Breast epithelium (tissue), 4 donors: ENCODE results near the gene CCND1. TPM values are rescaled to one million over a fixed set of nuclear protein-coding genes. Genes with fewer than 3 reads are reported as not detected.

ENCODE experiments used
- DNase-seq, 2 donors: peaks; one replicate each; pipeline ENCODE4 v3.0.0-alpha.2; 2019; ENCODE audit warnings: low spot score in 2 of 2
- H3K27ac ChIP-seq, 2 donors: fragments of 200-600 bp; sonication (generic) in 1 of 2; one replicate each; pipeline ENCODE4 v1.5.1; 2016 to 2019; ENCODE audit warnings: mild to moderate bottlenecking in 1 of 2
- H3K27me3 ChIP-seq, 2 donors: fragments of 200-600 bp; sonication (generic) in 1 of 2; one replicate each; pipeline versions ENCODE4 v1.5.1 to v1.6.0; 2017 to 2019; ENCODE audit warnings: control low read depth in 1 of 2, mild to moderate bottlenecking in 1 of 2
- H3K36me3 ChIP-seq: fragments of 200-600 bp; one replicate; pipeline ENCODE4 v1.5.1; 2019
- H3K4me1 ChIP-seq, 2 donors: fragments of 200-600 bp; sonication (generic); one replicate each; pipeline ENCODE4 v1.5.1; 2016 to 2019; ENCODE audit warnings: control low read depth in 1 of 2
- H3K4me3 ChIP-seq, 3 donors: fragments of 200-600 bp; sonication (generic); 1 replicate in 2 of 3; 2 replicates in 1 of 3; pipeline ENCODE4 v1.5.1; 2016 to 2019; ENCODE audit warnings: mild to moderate bottlenecking in 3 of 3, moderate library complexity in 2 of 3
- H3K9me3 ChIP-seq, 2 donors: fragments of 200-600 bp; sonication (generic) in 1 of 2; one replicate each; pipeline ENCODE4 v1.5.1; 2016 to 2019; ENCODE audit warnings: control low read depth in 1 of 2
- POLR2A ChIP-seq: fragments of 450-650 bp; IDR thresholded peaks from one replicate; pipeline ENCODE4 v1.6.1; 2016; ENCODE audit warnings: antibody characterized with exemption, mild to moderate bottlenecking, moderate library complexity
- POLR2AphosphoS5 ChIP-seq, 3 donors: sonication (generic); formaldehyde crosslinking; IDR thresholded peaks; one replicate each; pipeline ENCODE4 v1.6.1; 2017; ENCODE audit warnings: antibody characterized with exemption in 3 of 3
- intact Hi-C: fragments of 100-400 bp; cut with DNase I; formaldehyde crosslinking; loops from one replicate; pipeline ENCODE4 v1.15.1; 2023; ENCODE audit warnings: low total_unique reads
- total RNA-seq, 3 donors: library from RNA; depleted of rRNA; stranded (reverse); fragments of >200 nt; gene quantifications; one replicate each; pipeline ENCODE4 v1.1.0, GENCODE V29; 2016
- TF ChIP-seq, protein P1 (sequence below), 3 donors: fragments of 450-650 bp; IDR thresholded peaks; one replicate each; pipeline ENCODE4 v1.5.1; 2016 to 2017; ENCODE audit warnings: antibody characterized with exemption in 3 of 3, mild to moderate bottlenecking in 3 of 3, moderate library complexity in 3 of 3

Gene CCND1
- total RNA-seq, 3 donors from 2014 or later = 42.3 to 199 (median 99.0) TPM

DNA sequence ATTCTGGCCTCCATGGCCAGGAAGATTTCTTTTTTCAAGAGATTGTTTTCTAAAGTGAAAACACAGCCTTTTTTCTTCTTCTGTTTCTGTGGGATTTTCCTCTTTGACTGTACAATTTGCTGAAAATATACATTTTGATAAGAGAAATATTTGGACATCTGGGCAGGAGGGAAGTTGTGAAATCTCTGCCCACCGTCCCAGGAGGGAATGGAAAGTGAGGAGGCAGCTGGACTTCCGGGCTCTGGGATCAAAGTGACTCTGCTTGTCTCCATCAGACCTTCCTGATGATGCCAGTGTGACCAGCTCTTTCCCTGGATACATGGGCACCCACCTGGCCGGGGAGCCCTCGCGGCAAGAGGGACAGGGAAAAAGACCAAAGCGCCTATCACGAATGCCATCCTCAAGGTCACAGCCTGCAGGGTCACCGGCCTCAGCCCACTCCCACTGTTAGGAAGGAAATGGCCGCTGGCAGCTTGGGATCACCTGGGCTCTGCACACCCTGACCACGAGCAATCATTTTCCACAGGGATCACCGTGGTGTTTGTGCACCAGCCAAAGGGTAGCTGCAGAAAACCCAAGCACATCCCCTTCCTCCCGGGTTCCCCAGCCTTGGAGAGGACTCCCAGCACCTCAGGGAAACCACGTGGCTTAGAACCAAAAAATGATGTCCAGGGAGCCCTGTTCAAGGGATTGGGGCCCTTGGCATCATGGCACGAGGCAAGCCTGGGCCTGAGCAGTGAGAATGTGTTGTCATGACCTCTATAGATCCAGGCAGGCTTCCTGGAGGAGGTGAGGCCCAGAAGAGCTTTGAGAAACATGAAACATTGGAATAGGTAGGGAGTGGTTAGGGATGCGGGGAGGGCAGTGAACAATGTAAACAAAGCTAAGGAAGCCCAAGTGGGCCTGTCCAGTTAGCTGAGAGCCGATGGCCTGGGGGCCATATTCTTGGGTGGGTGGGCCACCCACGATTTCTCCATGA is 29.1 kb upstream of the CCND1 start:
- Histone ChIP-seq H3K9me3 (peaks cover 18 to 31% of the 10 kb centered on the region in 2 donors), H3K4me1 (no peaks in the 10 kb centered on the region), H3K27me3 (no peaks in the 10 kb centered on the region), H3K36me3 (no peaks in the 10 kb centered on the region), H3K27ac (no peak overlapping the region), H3K4me3 (no peak overlapping the region)
- intact Hi-C loops = no loop called here
- TF ChIP-seq POLR2AphosphoS5 (IDR thresholded peaks at IDR 0.05) (no peak), POLR2A (no peak)
- TF ChIP-seq, protein P1, sequence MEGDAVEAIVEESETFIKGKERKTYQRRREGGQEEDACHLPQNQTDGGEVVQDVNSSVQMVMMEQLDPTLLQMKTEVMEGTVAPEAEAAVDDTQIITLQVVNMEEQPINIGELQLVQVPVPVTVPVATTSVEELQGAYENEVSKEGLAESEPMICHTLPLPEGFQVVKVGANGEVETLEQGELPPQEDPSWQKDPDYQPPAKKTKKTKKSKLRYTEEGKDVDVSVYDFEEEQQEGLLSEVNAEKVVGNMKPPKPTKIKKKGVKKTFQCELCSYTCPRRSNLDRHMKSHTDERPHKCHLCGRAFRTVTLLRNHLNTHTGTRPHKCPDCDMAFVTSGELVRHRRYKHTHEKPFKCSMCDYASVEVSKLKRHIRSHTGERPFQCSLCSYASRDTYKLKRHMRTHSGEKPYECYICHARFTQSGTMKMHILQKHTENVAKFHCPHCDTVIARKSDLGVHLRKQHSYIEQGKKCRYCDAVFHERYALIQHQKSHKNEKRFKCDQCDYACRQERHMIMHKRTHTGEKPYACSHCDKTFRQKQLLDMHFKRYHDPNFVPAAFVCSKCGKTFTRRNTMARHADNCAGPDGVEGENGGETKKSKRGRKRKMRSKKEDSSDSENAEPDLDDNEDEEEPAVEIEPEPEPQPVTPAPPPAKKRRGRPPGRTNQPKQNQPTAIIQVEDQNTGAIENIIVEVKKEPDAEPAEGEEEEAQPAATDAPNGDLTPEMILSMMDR (IDR thresholded peaks at IDR 0.05) = no peak
- DNase-seq = no peak

DNA sequence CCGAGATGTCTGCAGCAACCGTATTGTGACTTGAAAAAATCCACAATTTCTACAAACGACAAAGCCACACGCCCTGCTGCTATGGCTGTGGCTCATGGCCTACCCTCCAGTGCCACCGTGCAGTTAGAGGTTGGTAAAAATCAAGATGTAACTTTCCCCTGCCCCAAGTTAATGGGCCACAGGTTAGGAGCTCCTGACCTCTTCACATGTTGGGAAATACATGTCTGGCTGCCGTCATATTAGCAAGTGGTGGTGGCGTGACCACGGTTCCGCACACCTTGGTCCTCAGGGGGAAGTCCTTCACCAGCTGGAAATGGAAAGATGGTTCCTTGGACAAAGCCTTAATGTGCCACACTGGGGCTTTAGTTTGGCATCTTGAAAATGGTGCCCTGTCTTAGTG is 27.4 kb upstream of the CCND1 start:
- no peak overlapping the region for H3K4me3 ChIP-seq
- peaks cover 18 to 23% of the 10 kb centered on the region in 2 donors for H3K9me3 ChIP-seq
- intact Hi-C loops = no loop called here
- H3K27me3 ChIP-seq = no peaks in the 10 kb centered on the region
- DNase-seq = no peak
- H3K4me1 ChIP-seq = no peaks in the 10 kb centered on the region
- no peaks in the 10 kb centered on the region for H3K36me3 ChIP-seq
- no peak overlapping the region for H3K27ac ChIP-seq
- TF ChIP-seq, protein P1 (IDR thresholded peaks at IDR 0.05) = no peak
- no peak for TF ChIP-seq POLR2AphosphoS5 (IDR thresholded peaks at IDR 0.05)
- no peak for TF ChIP-seq POLR2A

DNA sequence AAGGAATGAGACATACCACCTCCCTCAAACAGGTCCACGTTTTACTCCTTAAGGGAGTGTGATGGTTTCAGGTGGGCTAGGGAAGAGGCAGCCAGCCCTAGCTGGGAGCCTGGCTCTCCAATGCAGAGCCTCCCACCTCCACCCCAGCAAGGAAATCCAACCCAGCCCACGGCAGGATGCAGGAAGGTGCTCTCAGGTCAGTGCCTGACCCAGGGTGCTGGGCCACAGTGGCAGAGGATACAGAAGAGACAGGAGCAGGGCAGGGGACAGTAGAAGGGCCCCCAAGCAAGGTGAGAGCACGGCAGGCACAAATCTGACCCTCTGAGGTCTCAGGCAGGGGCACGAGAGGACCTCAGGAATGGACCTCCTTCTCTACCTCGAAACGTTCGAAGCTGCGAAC is 26.9 kb upstream of the CCND1 start:
- H3K4me1 ChIP-seq = no peaks in the 10 kb centered on the region
- no peak overlapping the region for H3K4me3 ChIP-seq
- intact Hi-C loops = no loop called here
- TF ChIP-seq POLR2A (no peak), POLR2AphosphoS5 (IDR thresholded peaks at IDR 0.05) (no peak)
- TF ChIP-seq, protein P1 (IDR thresholded peaks at IDR 0.05) = no peak
- no peaks in the 10 kb centered on the region for H3K27me3 ChIP-seq
- no peak for DNase-seq
- H3K36me3 ChIP-seq = no peaks in the 10 kb centered on the region
- no peak overlapping the region for H3K27ac ChIP-seq
- H3K9me3 ChIP-seq = peaks cover 17 to 19% of the 10 kb centered on the region in 2 donors

DNA sequence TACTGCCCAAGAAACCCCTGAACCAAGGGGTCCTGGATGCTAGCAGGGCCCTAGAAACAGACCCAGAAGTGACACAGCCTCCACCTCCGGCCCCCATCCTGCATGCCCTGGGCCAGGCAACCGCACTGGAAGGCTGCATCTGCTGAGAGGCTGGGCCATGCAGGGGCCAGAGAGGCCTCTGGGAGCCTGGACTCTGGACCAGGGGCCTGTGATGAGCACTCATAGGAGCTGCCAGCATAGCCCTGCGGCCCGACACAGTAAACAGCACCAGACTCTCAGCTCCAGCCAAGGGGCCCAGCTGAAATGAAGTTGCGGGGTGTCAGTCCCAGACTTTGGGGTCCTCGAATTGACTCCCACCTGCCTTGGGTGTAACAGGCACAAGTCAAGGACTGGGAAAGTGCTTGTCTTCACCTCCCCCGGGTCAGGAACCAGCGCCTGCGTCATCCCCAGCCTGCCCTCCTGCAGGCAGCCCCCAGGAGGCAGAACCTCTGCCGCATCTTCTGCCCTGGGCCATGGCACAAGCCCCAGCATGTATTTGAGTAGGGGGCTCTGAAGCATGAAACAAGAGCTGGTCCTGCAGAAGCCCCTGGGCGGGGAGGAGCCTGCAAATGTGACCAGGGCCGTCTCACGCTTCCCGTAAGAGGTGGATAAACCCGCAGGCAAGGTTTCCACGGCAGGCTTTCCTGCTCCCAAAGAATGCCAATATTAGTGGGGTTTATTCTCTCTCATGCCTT is 25.2 kb upstream of the CCND1 start:
- Histone ChIP-seq H3K4me3 (no peak overlapping the region), H3K27me3 (no peaks in the 10 kb centered on the region), H3K27ac (no peak overlapping the region), H3K9me3 (peaks cover 3 to 5% of the 10 kb centered on the region in 2 donors), H3K4me1 (no peaks in the 10 kb centered on the region), H3K36me3 (no peaks in the 10 kb centered on the region)
- TF ChIP-seq POLR2AphosphoS5 (IDR thresholded peaks at IDR 0.05) (no peak), POLR2A (no peak)
- TF ChIP-seq, protein P1 (IDR thresholded peaks at IDR 0.05) = no peak
- no peak for DNase-seq
- intact Hi-C loops = no loop called here

DNA sequence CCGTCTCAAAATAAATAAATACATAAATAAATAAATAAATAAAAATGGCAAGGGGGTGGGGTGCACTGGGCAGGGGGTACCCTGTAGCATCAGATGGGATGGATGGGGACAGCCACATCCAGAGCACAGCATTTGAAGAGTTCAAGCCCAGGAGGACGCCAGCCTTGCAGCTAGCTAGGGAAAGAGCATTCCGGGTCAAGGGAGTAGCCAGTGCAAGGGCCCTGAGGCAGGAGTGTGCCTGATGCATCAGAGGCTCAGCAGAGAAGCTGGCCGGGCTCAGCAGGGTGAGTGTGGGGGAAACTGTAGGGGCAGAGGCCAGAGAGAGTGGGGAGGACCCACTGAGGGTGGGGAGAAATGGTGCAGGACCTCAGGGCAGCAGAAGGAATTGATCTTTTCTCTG is 23.7 kb upstream of the CCND1 start:
- Histone ChIP-seq H3K9me3 (no peaks in the 10 kb centered on the region), H3K4me3 (no peak overlapping the region), H3K4me1 (no peaks in the 10 kb centered on the region), H3K27ac (no peak overlapping the region), H3K36me3 (no peaks in the 10 kb centered on the region), H3K27me3 (no peaks in the 10 kb centered on the region)
- TF ChIP-seq POLR2A (no peak), POLR2AphosphoS5 (IDR thresholded peaks at IDR 0.05) (no peak)
- TF ChIP-seq, protein P1 (IDR thresholded peaks at IDR 0.05) = no peak
- intact Hi-C loops = no loop called here
- no peak for DNase-seq
